ENCODE data around the gene SLC1A5. TPM values are rescaled to one million over a fixed set of nuclear protein-coding genes. Genes with fewer than 3 reads are reported as not detected.

Gene SLC1A5
- total RNA-seq, 4 donors from 2014 or later = 13.8 to 78.0 (median 32.4) TPM

DNA sequence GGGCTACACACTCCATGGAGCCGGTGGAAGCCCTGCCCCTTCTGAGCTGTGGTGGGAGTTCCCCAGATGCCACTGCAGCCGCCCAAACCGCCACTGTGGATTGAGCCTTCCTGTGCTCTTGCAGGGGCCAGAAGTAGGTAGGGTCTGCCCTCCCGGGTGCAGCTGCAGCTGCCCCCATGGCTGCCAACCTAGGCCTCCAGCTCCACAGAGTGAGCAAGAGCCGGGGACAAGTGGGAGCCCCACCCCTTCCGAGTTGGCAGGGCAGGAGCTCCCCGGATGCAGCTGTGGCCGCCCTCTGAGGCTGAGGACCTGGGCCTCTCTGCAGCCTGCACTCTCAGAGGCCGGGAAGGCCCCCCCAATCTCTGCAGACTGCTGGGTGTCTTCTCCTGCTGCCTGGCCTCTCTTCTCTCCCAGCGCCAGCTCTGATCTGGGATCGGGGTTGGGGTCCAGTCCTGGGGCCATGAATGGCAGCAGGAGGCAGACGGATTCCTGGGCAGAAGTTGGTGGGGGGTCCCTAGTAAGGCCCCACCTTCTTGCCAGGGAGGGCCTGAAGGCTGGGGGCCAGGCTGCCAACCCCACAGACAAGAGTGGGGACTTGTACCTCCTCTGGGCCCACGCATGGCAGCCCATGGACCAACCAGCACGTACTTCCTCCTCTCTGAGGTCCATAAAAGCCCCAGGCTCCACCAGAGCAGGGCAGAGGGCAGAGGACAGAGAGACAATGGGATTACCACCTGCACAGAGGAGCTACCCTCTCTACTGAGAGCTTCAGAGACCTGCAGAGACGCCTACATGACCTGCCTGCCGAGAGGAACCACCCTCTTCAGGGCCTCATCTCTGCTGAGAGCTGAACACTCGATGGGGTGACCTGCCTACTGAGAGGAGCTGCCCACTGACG, 33.4 kb upstream of the SLC1A5 start:
- no peaks in the 10 kb centered on the region for H3K36me3 ChIP-seq
- H3K4me1 ChIP-seq = no peaks in the 10 kb centered on the region
- H3K9me3 ChIP-seq = no peaks in the 10 kb centered on the region
- intact Hi-C loops (cut with DNase I; ENCODE audit: low total_unique reads) = no loop called here
- H3K27ac ChIP-seq = no peak overlapping the region
- no peaks in the 10 kb centered on the region for H3K27me3 ChIP-seq
- TF ChIP-seq POLR2A (IDR thresholded peaks at IDR 0.05) = no peak
- TF ChIP-seq, protein P1, sequence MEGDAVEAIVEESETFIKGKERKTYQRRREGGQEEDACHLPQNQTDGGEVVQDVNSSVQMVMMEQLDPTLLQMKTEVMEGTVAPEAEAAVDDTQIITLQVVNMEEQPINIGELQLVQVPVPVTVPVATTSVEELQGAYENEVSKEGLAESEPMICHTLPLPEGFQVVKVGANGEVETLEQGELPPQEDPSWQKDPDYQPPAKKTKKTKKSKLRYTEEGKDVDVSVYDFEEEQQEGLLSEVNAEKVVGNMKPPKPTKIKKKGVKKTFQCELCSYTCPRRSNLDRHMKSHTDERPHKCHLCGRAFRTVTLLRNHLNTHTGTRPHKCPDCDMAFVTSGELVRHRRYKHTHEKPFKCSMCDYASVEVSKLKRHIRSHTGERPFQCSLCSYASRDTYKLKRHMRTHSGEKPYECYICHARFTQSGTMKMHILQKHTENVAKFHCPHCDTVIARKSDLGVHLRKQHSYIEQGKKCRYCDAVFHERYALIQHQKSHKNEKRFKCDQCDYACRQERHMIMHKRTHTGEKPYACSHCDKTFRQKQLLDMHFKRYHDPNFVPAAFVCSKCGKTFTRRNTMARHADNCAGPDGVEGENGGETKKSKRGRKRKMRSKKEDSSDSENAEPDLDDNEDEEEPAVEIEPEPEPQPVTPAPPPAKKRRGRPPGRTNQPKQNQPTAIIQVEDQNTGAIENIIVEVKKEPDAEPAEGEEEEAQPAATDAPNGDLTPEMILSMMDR (IDR thresholded peaks at IDR 0.05) = no peak
- no peak for DNase-seq
- H3K4me3 ChIP-seq = no peak overlapping the region

DNA sequence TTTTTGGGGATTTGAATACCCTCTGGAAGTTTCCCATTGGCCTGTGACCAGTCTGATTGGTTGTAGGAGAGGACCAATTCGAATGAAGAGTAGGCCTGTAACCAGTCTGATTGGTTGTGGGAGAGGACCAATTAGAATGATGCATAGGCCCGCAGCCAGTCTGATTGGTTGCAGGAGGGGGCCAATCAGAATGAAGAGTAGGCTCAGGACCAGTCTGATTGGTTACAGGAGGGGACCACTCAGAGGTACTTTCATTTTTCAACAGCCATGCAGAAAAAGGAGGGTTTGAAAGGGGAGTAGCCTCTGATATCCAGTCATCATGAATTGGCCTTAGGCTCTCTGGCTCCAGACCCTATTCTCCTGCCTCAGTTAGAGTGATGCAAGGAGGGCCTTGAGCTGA, 30.4 kb upstream of the SLC1A5 start:
- H3K27me3 ChIP-seq = no peaks in the 10 kb centered on the region
- H3K36me3 ChIP-seq = no peaks in the 10 kb centered on the region
- H3K4me1 ChIP-seq = no peaks in the 10 kb centered on the region
- no peak overlapping the region for H3K27ac ChIP-seq
- no peak for DNase-seq
- TF ChIP-seq POLR2A (IDR thresholded peaks at IDR 0.05) = no peak
- TF ChIP-seq, protein P1 (IDR thresholded peaks at IDR 0.05) = no peak
- no peaks in the 10 kb centered on the region for H3K9me3 ChIP-seq
- no peak overlapping the region for H3K4me3 ChIP-seq
- intact Hi-C loops (cut with DNase I; ENCODE audit: low total_unique reads) = no loop called here

DNA sequence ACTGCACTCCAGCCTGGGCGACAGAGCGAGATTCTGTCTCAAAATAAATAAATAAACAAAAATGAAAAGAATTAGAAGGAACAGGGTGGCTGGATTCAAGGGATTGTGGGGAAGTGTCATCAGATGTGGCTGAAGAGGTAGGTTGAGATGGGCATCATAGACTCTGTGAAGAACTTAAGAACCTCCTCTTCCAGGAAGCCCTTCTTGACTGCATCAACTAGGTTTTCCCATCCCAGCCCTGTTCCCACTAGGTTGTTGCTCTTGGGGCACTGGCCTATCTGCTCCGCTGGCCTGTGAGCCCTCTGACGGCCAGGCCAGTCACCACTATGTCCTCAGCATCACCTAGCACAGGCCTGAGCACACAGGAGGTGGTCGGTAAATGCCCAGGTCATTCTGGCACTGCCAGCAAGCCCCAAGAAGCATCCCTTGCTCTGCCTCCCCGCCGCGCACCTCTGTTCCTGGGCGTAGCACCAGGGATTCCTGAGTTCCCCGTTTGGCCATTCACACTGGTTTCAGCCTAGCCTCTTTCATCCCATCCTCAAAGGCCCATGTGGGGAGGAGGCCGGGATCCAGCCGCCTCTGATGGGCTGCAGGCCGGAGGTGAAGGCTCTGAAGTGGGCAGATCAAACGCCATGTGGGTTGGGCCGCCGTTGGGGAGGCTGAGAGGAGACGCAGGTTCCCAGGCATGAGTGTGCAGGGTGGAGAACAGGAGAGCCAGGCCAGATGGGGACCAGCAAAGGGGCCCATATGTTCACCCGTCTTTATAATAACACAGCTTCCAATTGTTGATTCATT, 27.6 kb upstream of the SLC1A5 start:
- H3K4me1 ChIP-seq = no peaks in the 10 kb centered on the region
- H3K9me3 ChIP-seq = no peaks in the 10 kb centered on the region
- intact Hi-C loops (cut with DNase I; ENCODE audit: low total_unique reads) = no loop called here
- H3K36me3 ChIP-seq = no peaks in the 10 kb centered on the region
- H3K27me3 ChIP-seq = no peaks in the 10 kb centered on the region
- TF ChIP-seq POLR2A (IDR thresholded peaks at IDR 0.05) = no peak
- TF ChIP-seq, protein P1 (IDR thresholded peaks at IDR 0.05) = no peak
- H3K27ac ChIP-seq = no peak overlapping the region
- H3K4me3 ChIP-seq = no peak overlapping the region
- no peak for DNase-seq

DNA sequence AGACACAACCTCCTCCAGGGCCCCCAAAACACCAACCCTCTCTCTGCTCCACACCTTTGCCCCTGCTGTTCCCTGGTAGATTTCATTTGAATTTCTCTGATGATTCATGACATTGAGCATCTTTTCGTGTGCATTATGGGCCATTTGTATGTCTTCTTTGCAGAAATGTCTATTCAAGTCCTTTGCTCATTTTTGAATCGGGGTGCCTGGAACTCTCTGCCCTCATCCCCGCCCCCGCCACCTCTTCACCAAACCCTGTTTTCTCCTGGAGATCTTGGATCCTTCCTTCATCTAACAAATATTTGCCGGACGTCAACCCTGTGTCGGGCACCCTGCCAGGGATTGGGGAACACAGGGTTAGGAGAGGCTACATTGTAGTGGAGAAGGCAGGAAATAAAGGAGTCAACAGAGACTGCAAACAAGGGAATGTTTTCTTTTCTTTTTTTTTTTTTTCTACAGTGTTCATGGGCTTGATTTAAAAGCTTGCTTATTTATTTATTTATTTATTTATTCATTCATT, 25.5 kb upstream of the SLC1A5 start:
- DNase-seq = peak; percentile 74 to 79

More for the DNA sequence above, 25.5 kb upstream of the SLC1A5 start:
- Histone ChIP-seq H3K9me3 (no peaks in the 10 kb centered on the region), H3K27ac (peak overlapping the region; percentile 40 to 59), H3K4me3 (no peak overlapping the region), H3K27me3 (no peaks in the 10 kb centered on the region), H3K36me3 (no peaks in the 10 kb centered on the region), H3K4me1 (no peaks in the 10 kb centered on the region)
- TF ChIP-seq, protein P1 (IDR thresholded peaks at IDR 0.05) = no peak
- no peak for TF ChIP-seq POLR2A (IDR thresholded peaks at IDR 0.05)
- intact Hi-C loops (cut with DNase I; ENCODE audit: low total_unique reads) = no loop called here

Measured in uterus (tissue), 4 donors.